Measurements from ENCODE around the gene ZNF829.

DNA sequence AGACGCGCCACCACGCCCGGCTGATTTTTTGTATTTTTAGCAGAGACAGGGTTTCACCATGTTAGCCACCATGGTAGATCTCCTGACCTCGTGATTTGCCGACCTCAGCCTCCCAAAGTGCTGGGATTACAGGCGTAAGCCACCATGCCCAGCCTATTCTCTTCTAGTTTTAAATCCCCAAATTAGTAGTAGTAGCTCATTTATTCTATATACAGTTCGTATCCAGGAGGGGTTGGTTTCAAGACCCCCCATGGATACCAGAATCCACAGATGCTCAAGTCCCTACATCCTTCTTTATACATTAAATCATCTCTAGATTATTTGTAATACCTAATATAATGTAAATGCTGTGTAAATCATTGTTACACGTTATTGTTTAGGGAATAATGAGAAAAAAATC, 2.0 kb upstream of the ZNF829 start:
- TF ChIP-seq POLR2AphosphoS5 (IDR thresholded peaks at IDR 0.05; ENCODE audit: low read depth, low read length) (no peak), TAF1 (IDR thresholded peaks at IDR 0.05; ENCODE audit: borderline replicate concordance, insufficient read depth, low read length) (no peak), SIN3A (IDR thresholded peaks at IDR 0.05; ENCODE audit: borderline replicate concordance, insufficient read depth, low read length) (no peak), REST (IDR thresholded peaks at IDR 0.05; ENCODE audit: insufficient read depth in 1 of 2, low read depth in 2 of 2, low read length in 2 of 2) (no peak)

All from PFSK-1 (cell line).